HFFc6 (cell line): Measurements from ENCODE around the gene VCPKMT. TPM values are rescaled to one million over a fixed set of nuclear protein-coding genes. Genes with fewer than 3 reads are reported as not detected.

Experiments used
- DNase-seq: peaks from one replicate; pipeline ENCODE4 v3.0.0-alpha.2; 2018
- H3K27ac Mint-ChIP-seq: 2 replicates; pipeline ENCODE4 v1.8.0; 2020; ENCODE audit warnings: mild to moderate bottlenecking, mixed read lengths
- H3K27me3 Mint-ChIP-seq: 2 replicates; pipeline ENCODE4 v1.8.0; 2021; ENCODE audit warnings: mild to moderate bottlenecking, moderate library complexity, mixed read lengths; ENCODE audit not compliant: insufficient read depth
- H3K36me3 Mint-ChIP-seq: 2 replicates; pipeline ENCODE4 v1.8.0; 2021; ENCODE audit warnings: low read depth, mixed read lengths
- H3K4me1 Mint-ChIP-seq: 2 replicates; pipeline ENCODE4 v1.8.0; 2020; ENCODE audit warnings: low read depth, mixed read lengths
- H3K4me3 Mint-ChIP-seq: 2 replicates; pipeline ENCODE4 v1.8.0; 2020; ENCODE audit warnings: mild to moderate bottlenecking, moderate library complexity, mixed read lengths
- H3K9me3 Mint-ChIP-seq: 2 replicates; pipeline ENCODE4 v1.8.0; 2020; ENCODE audit warnings: mild to moderate bottlenecking, mixed read lengths
- total RNA-seq, 6 experiments: library from RNA; stranded (reverse); fragmentation: NEBNext Ultra II Directional; extraction: Animal tissue kit (Norgen Biotek cat#: 25700); gene quantifications; 2 replicates in 1 of 6; 3 replicates in 5 of 6; pipeline ENCODE4 v1.2.3, GENCODE V29; 2021
- TF ChIP-seq, protein P1 (sequence below): fragments of 200-600 bp; sonication (generic); IDR thresholded peaks from 2 replicates; pipeline ENCODE4 v1.5.0; 2021; ENCODE audit warnings: antibody characterized with exemption, mild to moderate bottlenecking

VCPKMT gene
- total RNA-seq, 6 experiments from 2014 or later: 4.6 to 6.2 (median 5.4) TPM

- Mint-ChIP-seq H3K9me3 (no peaks in the 10 kb centered on the region), H3K36me3 (peaks cover 11% of the 10 kb centered on the region; the same call in 1 of the 2 replicates), H3K4me3 (no peak overlapping the region), H3K27me3 (no peaks in the 10 kb centered on the region), H3K27ac (no peak overlapping the region), H3K4me1 (no peaks in the 10 kb centered on the region)
- DNase-seq: no peak
- TF ChIP-seq, protein P1, sequence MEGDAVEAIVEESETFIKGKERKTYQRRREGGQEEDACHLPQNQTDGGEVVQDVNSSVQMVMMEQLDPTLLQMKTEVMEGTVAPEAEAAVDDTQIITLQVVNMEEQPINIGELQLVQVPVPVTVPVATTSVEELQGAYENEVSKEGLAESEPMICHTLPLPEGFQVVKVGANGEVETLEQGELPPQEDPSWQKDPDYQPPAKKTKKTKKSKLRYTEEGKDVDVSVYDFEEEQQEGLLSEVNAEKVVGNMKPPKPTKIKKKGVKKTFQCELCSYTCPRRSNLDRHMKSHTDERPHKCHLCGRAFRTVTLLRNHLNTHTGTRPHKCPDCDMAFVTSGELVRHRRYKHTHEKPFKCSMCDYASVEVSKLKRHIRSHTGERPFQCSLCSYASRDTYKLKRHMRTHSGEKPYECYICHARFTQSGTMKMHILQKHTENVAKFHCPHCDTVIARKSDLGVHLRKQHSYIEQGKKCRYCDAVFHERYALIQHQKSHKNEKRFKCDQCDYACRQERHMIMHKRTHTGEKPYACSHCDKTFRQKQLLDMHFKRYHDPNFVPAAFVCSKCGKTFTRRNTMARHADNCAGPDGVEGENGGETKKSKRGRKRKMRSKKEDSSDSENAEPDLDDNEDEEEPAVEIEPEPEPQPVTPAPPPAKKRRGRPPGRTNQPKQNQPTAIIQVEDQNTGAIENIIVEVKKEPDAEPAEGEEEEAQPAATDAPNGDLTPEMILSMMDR: no peak
Measured at GRCh38 chr14:50123062-50123461, 6.7 kb upstream of the VCPKMT start.

- H3K27ac Mint-ChIP-seq: no peak overlapping the region
- H3K4me1 Mint-ChIP-seq: no peaks in the 10 kb centered on the region
- no peak for DNase-seq
Measured at GRCh38 chr14:50122291-50122690, 5.9 kb upstream of the VCPKMT start.

GRCh38 chr14:50121486-50121885, 5.1 kb upstream of the VCPKMT start:
- H3K4me1 Mint-ChIP-seq: peaks cover 6% of the 10 kb centered on the region
- no peak for DNase-seq
- no peak overlapping the region for H3K4me3 Mint-ChIP-seq
- no peak overlapping the region for H3K27ac Mint-ChIP-seq
- H3K36me3 Mint-ChIP-seq: peaks cover 11% of the 10 kb centered on the region; the same call in 1 of the 2 replicates
- H3K9me3 Mint-ChIP-seq: no peaks in the 10 kb centered on the region
- TF ChIP-seq, protein P1: no peak
- H3K27me3 Mint-ChIP-seq: peaks cover 4% of the 10 kb centered on the region; the same call in 1 of the 2 replicates

More at GRCh38 chr14:50122291-50122690, 5.9 kb upstream of the VCPKMT start:
- H3K27me3 Mint-ChIP-seq: no peaks in the 10 kb centered on the region
- peaks cover 11% of the 10 kb centered on the region; the same call in 1 of the 2 replicates for H3K36me3 Mint-ChIP-seq
- TF ChIP-seq, protein P1: no peak
- no peaks in the 10 kb centered on the region for H3K9me3 Mint-ChIP-seq
- no peak overlapping the region for H3K4me3 Mint-ChIP-seq

- no peak for DNase-seq
- Mint-ChIP-seq H3K4me1 (peaks cover 20% of the 10 kb centered on the region), H3K27me3 (peaks cover 6% of the 10 kb centered on the region; the same call in 1 of the 2 replicates), H3K36me3 (peaks cover 16% of the 10 kb centered on the region), H3K9me3 (no peaks in the 10 kb centered on the region), H3K4me3 (no peak overlapping the region), H3K27ac (no peak overlapping the region)
- TF ChIP-seq, protein P1: no peak
Measured at GRCh38 chr14:50117456-50117855, 1.1 kb upstream of the VCPKMT start.

DNA sequence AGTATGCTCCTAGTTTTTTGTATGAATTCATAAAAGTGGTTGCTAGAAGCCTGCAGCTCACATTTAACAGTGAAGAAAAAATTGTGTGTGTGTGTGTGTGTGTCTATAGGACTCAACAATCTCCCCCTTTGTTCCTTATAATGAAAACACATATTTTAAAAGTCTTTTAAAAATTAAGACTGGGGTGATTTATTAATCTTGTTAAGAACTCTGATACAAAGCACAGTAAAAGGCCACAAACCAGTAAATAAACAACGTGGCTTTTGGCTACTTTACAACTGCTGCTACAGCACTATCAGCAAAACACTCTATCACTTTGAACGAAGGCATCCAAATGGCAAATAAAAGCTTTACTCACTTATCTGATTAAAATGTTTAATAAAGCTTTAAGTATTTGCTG, 594 bp upstream of the VCPKMT start:
- Mint-ChIP-seq H3K36me3 (peaks cover 16% of the 10 kb centered on the region), H3K4me1 (peaks cover 20% of the 10 kb centered on the region), H3K9me3 (no peaks in the 10 kb centered on the region), H3K27me3 (peaks cover 6% of the 10 kb centered on the region; the same call in 1 of the 2 replicates), H3K27ac (peak overlapping the region; percentile 98), H3K4me3 (peak overlapping the region; percentile 96)
- TF ChIP-seq, protein P1: no peak
- DNase-seq: no peak
